ENCODE measurements around the gene KCNH1.

DNA sequence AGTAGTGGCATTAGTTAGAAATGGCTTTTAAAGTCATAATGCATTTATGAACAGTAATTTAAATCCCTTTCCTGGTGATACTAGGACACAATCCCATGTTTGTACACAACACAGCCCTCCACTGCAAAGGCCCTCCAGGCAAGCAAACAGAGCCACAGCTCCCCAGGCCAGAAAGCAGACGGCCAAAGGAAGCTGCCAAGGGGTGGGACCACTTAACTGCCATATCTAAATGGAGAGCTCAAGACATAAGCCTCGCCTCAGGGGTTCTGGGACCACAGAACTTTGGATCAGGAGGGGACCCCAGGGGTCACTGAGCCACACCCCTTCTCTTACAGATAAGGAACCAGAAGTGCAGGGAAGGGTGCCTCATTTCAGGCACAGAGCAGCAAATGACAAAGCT is 189.7 kb downstream of the KCNH1 start:
- no peak for TF ChIP-seq EZH2 (IDR thresholded peaks at IDR 0.05; ENCODE audit: borderline replicate concordance, low read depth, low read length, poor library complexity, severe bottlenecking)
- TF ChIP-seq, protein P1, sequence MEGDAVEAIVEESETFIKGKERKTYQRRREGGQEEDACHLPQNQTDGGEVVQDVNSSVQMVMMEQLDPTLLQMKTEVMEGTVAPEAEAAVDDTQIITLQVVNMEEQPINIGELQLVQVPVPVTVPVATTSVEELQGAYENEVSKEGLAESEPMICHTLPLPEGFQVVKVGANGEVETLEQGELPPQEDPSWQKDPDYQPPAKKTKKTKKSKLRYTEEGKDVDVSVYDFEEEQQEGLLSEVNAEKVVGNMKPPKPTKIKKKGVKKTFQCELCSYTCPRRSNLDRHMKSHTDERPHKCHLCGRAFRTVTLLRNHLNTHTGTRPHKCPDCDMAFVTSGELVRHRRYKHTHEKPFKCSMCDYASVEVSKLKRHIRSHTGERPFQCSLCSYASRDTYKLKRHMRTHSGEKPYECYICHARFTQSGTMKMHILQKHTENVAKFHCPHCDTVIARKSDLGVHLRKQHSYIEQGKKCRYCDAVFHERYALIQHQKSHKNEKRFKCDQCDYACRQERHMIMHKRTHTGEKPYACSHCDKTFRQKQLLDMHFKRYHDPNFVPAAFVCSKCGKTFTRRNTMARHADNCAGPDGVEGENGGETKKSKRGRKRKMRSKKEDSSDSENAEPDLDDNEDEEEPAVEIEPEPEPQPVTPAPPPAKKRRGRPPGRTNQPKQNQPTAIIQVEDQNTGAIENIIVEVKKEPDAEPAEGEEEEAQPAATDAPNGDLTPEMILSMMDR (conservative IDR thresholded peaks at IDR 0.05; ENCODE audit: low read depth, low read length) = no peak

All from A673 (cell line).